Heart left ventricle (tissue), 13 donors: Measurements from ENCODE around the gene UGT2B10.

Experiments
- POLR2A ChIP-seq, 2 donors: fragments of 450-650 bp; IDR thresholded peaks; one replicate each; pipeline ENCODE4 v1.6.1; 2017; ENCODE audit warnings: antibody characterized with exemption in 2 of 2, mild to moderate bottlenecking in 2 of 2, moderate library complexity in 2 of 2
- TF ChIP-seq, protein P1 (sequence below), 12 donors: fragments of 200-600 bp; sonication (generic) in 4 of 12; IDR thresholded peaks; one replicate each; pipeline versions ENCODE4 v1.5.0 to v1.8.0; 2018 to 2022; ENCODE audit warnings: antibody characterized with exemption in 12 of 12, mild to moderate bottlenecking in 5 of 12
- donor health status: ischemic (EF 13 %, LVEDD 7.1; RV severe dilation, severe dysfunction).
- donor health status: DM: no; HTN: yes; CAD: no.
- donor health status: DM: no; HTN: no; CAD: no.
- donor health status: ischemic (EF 25% LVEDD 6.9; RV normal size, moderate dysfunction).
- donor health status: ischemic (EF 25% LVEDD 5.7; RV mildly dilated, moderate dysfunction).
- donor health status: ischemic (EF 35%, LVEDD 5.7; RV mildly dilated, moderate dysfunction).
- donor health status: nonischemic (EF 11% LVEDD 7.7; RV severe dilation, severe dysfunction).
- donor health status: DM: yes; HTN: yes; CAD: no.
- donor health status: PGD.
- donor health status: ischemic (EF 29% LVEDD 5.4; RV normal size, mild dysfunction).
- donor health status: nonischemic (EF 23%, LVEDD 6.1; RV moderate dilation, normal function).

DNA sequence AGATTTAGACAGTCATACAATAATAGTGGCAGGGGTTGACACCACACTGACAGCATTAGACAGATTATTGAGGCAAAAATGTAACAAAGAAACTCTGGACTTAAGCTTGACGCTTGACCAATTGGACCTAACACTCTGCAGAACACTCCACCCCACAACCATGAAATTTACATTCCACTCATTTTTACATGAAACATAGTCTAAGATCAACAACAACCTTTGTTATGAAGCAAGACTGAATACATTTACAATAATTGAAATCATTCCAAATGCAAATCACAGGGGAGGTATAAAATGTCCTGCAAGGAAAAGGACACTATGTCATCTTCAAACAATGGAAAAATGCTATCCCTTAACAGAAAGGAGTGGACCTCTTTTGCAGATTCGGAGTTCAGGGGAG, 4.9 kb upstream of the UGT2B10 start:
- TF ChIP-seq, protein P1, sequence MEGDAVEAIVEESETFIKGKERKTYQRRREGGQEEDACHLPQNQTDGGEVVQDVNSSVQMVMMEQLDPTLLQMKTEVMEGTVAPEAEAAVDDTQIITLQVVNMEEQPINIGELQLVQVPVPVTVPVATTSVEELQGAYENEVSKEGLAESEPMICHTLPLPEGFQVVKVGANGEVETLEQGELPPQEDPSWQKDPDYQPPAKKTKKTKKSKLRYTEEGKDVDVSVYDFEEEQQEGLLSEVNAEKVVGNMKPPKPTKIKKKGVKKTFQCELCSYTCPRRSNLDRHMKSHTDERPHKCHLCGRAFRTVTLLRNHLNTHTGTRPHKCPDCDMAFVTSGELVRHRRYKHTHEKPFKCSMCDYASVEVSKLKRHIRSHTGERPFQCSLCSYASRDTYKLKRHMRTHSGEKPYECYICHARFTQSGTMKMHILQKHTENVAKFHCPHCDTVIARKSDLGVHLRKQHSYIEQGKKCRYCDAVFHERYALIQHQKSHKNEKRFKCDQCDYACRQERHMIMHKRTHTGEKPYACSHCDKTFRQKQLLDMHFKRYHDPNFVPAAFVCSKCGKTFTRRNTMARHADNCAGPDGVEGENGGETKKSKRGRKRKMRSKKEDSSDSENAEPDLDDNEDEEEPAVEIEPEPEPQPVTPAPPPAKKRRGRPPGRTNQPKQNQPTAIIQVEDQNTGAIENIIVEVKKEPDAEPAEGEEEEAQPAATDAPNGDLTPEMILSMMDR (IDR thresholded peaks at IDR 0.05): no peak
- no peak for TF ChIP-seq POLR2A (IDR thresholded peaks at IDR 0.05)
